Stimulated activated CD8-positive, alpha-beta memory T cell treated with anti-CD3 and anti-CD28 coated beads, Interleukin-15, amount 100 ng/mL, for 48 hours (primary cell): ENCODE results near the gene KCNIP2.
"Not testable (repeated sequence)": the region's sequence is repeated elsewhere in the genome, so short reads cannot be mapped to it uniquely, and the experiment has no call there.

Source experiments
- DNase-seq, 2 donors: peaks; one replicate each; pipeline ENCODE4 v3.0.0-alpha.2; 2020; ENCODE audit warnings: low read depth in 2 of 2

The KCNIP2 gene

GRCh38 chr10:101828766-101829551, 14.6 kb downstream of the KCNIP2 start:
- no peak for DNase-seq

DNA sequence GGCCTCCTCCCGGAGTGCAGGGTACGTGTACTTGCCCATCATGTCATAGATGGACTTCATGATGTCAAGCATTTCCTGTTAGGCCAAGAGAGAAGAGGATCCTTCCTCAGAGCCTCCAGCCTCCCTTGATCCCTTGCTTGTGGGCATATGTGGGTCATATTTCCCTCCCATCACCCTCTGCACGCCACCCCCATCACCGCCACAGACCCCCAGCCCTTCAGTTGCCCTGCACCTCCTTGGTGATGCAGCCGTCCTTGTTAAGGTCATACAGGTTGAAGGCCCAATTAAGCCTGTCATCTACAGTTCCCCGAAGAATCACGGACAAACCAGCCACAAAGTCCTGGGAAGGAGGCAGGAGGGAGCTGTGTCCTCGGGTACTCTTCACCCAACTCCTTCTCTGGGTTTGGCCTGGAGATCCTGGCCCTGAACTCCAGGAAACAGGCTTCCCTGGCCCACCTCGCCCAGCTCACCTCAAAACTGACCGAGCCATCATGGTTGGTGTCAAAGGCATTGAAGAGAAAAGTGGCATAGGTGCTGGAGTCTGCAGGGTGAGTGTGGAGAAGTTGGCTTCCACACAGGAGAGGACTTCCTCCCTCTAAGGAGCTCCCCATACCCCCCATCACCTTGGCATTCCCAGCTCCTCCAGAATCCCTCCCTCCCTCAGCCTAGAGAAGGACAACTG, 15.5 kb downstream of the KCNIP2 start:
- DNase-seq, result no peak

DNA sequence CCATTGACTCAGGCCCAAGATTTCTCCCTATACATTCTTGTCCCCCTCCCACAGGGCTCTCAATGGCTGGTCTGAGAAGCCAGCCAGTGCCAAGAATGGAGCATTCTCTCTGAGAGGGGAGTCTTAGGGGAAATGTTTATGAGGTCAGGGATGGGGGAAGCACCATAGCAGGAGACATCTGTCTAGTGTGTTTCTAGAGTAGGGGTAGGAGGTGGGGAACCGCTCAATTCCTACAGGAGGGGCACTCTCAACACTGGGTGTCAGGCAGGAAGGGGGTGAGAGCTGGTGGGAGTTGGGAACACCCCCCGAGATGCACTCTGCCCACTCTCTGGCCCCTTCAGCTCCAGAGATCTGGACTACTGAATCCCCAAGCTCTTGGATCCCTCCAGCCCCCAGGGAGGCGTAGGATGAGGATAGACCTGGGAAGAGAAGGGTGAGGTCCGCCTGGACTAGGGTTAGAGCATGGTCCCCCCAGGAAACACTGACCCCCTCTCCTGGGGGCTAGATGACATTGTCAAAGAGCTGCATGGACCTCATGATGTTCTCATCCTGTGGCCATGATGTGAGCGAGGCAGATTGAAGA, 16.7 kb downstream of the KCNIP2 start:
- DNase-seq, result no peak

DNA sequence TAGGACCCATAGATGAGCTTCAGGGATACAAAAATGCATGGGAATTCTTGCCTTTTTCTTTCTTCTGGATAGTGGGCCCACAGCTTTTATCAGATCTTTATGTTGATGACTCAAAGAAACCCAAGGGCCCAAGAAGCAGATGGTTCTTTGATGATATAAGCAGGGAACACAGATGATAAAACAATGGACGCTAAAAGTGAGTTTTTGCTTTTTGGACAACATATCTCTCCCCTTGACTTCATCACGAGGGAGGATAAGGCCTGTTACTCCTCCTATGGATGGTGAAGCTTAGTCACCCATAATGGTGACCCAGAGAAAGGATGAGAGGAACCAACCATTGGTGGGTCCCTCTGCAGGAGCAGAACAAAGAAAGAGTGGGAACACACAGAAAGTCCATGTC, 18.9 kb downstream of the KCNIP2 start:
- DNase-seq, result no peak

DNA sequence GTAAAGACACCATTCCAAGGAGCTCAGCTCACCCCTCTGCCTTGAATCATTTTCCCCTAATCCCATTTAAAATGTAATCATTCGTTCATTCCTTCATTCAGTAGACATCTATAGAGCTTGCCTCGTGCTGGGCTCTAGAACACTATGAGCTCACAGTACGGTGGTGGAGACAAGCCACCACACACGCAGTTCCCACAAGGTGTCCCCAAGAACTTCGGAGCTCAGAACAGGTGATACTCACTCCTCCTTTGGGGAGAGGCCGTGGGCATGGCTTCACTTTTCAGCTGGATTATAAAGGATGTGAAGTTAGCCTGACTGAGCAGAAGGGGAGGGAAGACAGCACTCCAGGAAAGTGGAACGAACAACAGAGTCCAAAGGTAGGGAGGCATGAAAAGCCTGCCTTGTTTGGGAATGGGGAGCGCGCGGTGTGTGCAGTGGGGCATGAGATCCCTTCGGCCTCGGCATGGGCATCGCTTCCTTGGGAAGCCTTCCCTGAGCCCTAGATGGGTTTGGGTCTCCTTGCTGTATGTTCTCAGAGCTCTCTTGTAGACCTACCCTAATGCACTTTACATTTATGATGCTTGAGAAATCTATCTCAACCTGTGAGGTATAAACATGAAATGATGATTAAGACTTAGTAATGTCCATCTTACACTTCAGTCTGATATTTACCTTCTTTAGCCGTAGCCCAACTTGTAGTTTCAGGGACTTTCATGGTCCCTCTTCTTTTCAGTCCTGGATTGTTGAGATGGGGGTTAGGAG, 24.5 kb downstream of the KCNIP2 start:
- DNase-seq, result no peak

DNA sequence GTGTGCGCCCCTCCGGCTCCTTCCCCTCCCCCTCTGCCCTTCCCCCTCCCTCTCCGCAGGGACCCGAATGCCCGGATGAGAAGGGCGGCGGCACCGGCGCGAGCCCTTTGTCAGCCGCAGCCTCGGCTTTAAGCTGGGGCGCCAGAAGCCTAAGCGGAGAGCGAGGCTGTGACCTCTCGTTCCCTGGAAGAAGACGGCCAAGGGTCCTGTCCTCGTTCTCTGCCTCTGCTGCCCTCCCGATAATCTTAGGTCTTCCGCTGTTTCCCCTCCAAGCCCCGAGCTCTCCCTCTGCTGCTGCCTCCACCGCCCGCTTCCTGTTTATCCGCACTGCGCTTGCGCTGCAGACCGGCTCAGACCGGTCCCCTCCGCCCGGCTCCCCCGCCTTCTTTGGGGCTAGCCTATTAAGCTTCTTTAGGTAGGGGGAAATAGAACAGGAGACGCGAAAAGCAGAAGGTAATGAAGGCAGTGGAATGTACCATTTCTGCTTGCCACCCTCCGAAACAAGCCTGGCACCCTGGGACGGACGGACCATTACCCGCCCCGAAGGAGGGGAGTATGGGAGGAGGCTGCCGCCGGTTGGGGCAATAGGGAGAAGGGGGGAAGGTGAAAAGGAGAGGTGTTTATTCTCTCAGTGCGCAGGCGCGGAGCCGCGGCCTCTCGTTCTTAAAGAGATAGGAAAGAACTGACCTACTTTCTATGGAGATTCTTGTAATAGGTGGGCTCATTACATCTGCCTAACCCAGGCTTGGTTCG, 25.3 kb downstream of the KCNIP2 start, which contains the start of gene OGA:
TSS of gene OGA (minus strand) at position 326 of the 753 bp plus-strand sequence. CDS start 422 bp downstream, outside the sequence.
- DNase-seq, result peak; percentile 96 to 97

DNA sequence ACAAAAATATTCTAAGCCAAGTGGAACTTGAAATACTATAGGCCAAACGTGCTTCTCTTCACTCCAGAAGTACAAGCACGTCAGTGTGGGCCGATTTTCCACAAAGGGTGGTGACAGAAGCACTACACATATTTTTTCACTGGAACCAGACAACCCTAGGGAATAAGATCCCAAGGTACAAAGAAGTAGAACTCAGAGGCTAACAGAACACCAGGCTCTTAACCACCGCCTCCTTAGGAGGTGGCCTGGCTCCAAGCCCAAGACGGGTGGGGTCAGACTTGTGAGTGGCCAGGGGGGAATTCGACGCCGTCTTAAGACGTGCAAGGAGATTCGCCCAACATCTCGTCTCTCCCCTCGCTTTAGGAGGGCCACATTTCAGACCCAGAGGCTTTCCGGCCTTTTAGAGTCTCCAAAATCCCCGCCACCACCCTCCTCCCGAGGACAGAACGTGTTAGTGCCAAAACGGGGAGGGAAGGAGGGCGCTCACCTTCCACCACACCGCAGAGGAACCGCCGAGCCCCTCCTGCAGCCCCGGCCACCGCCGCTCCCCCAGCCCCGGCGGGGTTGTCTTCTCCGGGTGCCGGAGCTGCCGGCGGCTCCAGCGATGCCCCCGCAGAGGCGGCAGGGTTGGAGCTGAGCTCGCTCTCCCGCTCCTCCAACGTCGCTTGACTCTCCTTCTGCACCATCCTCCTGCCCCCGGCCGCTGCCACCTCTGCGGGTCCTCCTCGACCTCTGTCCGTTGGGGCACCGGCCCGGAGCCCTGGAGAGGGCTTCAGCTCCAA, 26.1 kb downstream of the KCNIP2 start:
- peak in 1 of 2 donors; percentile 21 for DNase-seq

DNA sequence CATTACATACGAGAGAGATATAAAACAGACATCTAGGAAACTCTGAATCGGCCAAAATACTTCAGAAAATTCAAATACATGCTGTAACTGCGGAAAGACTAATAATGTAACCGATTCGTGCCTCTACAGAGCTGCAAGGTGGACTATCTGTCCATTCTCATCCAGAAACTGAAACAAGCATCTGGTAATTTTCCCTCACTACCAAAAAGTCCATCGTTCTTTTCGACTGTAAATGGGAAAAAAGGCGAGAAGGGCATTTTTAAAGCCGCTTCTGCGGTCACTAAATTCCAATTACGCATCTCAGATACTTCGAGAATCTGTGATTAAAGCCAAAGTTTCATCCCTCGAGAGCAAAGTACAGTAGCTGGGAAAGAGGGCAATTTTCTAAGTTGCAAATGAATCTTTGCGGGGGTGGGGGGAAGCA, 26.7 kb downstream of the KCNIP2 start:
- no peak for DNase-seq

- no peak for DNase-seq
Measured at GRCh38 chr10:101816376-101816775, 27.2 kb downstream of the KCNIP2 start.

DNA sequence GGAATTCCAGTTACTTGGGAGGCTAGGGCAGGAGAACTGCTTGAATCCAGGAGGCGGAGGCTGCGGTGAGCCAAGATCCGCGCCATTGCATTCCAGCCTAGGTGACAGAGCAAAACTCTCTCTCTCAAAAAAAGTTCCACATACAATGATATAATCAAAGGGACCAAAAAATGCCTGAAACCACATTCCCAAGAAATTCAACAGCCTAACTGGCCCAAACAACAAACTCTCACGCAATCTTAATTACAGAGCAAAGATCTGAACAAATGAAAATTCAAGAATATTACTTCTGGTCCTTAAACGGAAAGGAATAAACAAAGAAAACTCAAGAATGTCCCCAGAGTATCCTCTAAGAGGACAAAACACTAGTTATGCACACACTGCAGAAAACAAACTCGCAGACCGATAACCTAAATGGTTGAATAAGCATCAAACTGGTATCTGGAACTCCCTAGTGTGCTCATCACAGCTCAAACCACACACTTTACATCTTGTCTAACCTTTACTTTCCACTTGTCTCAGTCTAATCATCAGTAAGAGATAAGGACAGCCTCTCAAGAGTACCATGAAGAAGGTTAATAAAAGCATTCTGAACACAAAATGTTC, 29.0 kb downstream of the KCNIP2 start:
- DNase-seq, result no peak

- DNase-seq, result no peak
Measured at GRCh38 chr10:101812606-101813005, 31.0 kb downstream of the KCNIP2 start.

GRCh38 chr10:101807158-101807557, 36.4 kb downstream of the KCNIP2 start:
- DNase-seq, result no peak

GRCh38 chr10:101803511-101803910, 40.1 kb downstream of the KCNIP2 start:
- no peak for DNase-seq

- no peak for DNase-seq
Measured at GRCh38 chr10:101797403-101798059, 46.1 kb downstream of the KCNIP2 start.

DNA sequence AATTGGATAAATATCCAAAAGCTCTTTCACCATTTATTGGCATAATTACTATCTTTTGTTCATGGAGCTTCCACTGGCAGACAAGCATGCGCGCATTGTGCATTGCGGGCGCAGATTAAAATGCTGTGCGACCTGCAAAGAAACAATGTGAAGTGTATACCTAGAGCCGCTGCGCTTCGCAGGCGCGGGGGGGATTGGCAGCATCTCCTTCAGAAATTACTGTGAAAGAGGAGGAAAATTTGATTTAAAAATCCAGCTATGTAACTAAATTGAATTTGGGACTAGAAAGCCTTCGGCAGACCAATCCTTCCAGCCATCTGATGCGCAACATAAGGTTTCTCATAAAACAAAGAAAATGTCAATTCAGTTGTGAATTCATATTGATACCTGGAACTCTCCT, 50.1 kb downstream of the KCNIP2 start:
- DNase-seq, result no peak

DNA sequence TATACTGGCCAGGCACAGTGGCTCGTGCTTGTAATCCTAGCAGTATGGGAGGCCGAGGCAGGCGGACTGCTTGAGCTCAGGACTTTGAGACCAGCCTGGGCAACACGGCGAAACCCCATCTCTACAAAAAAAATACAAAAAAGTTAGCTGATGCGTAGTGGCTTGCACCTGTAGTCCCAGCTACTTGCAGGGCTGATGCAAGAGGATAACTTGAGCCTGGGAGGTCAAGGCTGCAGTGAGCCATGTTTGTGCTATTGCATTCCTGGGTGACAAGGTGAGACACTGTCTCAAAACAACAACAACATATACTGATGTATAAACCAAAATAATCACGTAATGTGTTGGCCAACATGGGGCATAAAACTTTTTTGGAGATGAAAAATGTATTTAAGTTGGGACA, 53.9 kb downstream of the KCNIP2 start:
- no peak for DNase-seq

DNA sequence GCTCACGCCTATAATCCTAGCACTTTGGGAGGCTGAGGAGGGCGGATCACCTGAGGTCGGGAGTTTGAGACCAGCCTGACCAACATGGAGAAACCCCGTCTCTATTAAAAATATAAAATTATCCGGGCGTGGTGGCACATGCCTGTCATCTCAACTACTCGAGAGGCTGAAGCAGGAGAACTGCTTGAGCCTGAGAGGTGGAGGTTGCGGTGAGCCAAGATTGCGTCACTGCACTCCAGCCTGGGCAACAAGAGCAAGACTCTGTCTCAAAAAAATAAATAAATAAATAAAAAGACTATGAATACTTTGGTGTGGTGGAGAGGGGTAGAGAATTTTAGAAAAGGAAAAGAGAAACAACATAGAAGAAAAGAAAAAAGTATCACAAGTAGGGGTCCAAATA, 54.4 kb downstream of the KCNIP2 start:
- not testable (repeated sequence) for DNase-seq

DNA sequence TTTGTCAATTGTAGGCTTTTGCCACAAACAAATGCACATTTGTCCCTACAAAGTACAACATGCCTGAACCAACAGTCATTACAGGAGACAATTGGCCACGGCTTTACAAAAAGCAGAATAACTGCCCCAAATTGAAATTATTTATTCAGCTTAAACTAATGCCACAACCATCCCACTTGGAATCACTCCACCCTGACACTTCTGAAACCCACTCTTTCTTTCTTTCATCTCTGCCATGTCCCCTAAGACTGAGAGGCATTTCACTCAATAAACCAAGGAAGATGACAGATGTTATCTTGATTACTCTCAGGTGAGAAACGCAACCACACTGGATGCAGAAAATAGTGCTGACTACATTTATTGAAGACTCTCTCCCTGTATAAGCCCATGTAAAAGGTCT, 57.8 kb downstream of the KCNIP2 start:
- DNase-seq, result no peak

- DNase-seq, result no peak
Measured at GRCh38 chr10:101784558-101784957, 59.0 kb downstream of the KCNIP2 start.

GRCh38 chr10:101783736-101784118, 59.9 kb downstream of the KCNIP2 start:
- DNase-seq, result no peak
